H1 (cell line): ENCODE measurements around the gene PFKFB1. TPM values are rescaled to one million over a fixed set of nuclear protein-coding genes. Genes with fewer than 3 reads are reported as not detected.

Source experiments
- CTCF ChIA-PET: fragments of 300-600 bp; sonication (Branson Sonifier 250); formaldehyde crosslinking; loops from one replicate; lab custom pipeline; 2021; ENCODE audit not compliant: partially characterized antibody; lab: Charles Lee
- POLR2A ChIA-PET: fragments of 300-600 bp; sonication (Branson Sonifier 250); formaldehyde crosslinking; loops from one replicate; lab custom pipeline; 2021; ENCODE audit warnings: inconsistent platforms; ENCODE audit not compliant: partially characterized antibody; lab: Charles Lee
- DNase-seq, 2 experiments: peaks; one replicate each; pipeline versions ENCODE4 v3.0.0 to v3.0.0-alpha.2; 2010 to 2022; ENCODE audit warnings: low spot score in 2 of 2, low read depth in 1 of 2, mixed read lengths in 1 of 2
- FAIRE-seq: peaks from 2 replicates; lab custom pipeline; 2011; peaks lifted over from hg19 to GRCh38; lab: Jason Lieb, UNC
- H2AFZ ChIP-seq: 2 replicates; pipeline ENCODE4 v1.8.1; 2012; ENCODE audit warnings: low read length, inconsistent platforms
- H2AK5ac ChIP-seq: 2 replicates; pipeline ENCODE4 v1.6.1; 2013; ENCODE audit warnings: low read depth, low read length
- H2BK120ac ChIP-seq: replicated peaks from 2 replicates; pipeline ENCODE3; 2013; ENCODE audit warnings: low read depth, low read length, inconsistent platforms
- H2BK12ac ChIP-seq: 2 replicates; pipeline ENCODE4 v1.6.1; 2013; ENCODE audit warnings: low read depth, low read length
- H2BK15ac ChIP-seq: 2 replicates; pipeline ENCODE4 v1.6.1; 2013; ENCODE audit warnings: low read length
- H2BK20ac ChIP-seq: 2 replicates; pipeline ENCODE4 v1.6.1; 2013; ENCODE audit warnings: low read length
- H2BK5ac ChIP-seq: 2 replicates; pipeline ENCODE4 v1.6.1; 2013; ENCODE audit warnings: low read depth, low read length
- H3K14ac ChIP-seq: 2 replicates; pipeline ENCODE4 v1.6.1; 2013; ENCODE audit warnings: inconsistent platforms; ENCODE audit not compliant: insufficient read length
- H3K18ac ChIP-seq: 2 replicates; pipeline ENCODE4 v1.6.1; 2013; ENCODE audit warnings: low read length; ENCODE audit errors: extremely low read depth
- H3K23ac ChIP-seq: 2 replicates; pipeline ENCODE4 v1.6.1; 2013; ENCODE audit warnings: inconsistent platforms; ENCODE audit not compliant: insufficient read length
- H3K23me2 ChIP-seq: 2 replicates; pipeline ENCODE4 v1.6.1; 2013; ENCODE audit warnings: low read depth, low read length
- H3K27ac ChIP-seq: 2 replicates; pipeline ENCODE4 v1.6.1; 2011; ENCODE audit warnings: low read depth, low read length, inconsistent platforms
- H3K27me3 ChIP-seq, 4 experiments: replicated peaks in 1 of 4; 1 replicate in 1 of 4; 2 replicates in 3 of 4; pipeline versions ENCODE4 v1.6.1 to v1.8.1; 2011 to 2013; ENCODE audit warnings: low read length in 3 of 4, mild to moderate bottlenecking in 3 of 4, inconsistent platforms in 2 of 4, mixed read lengths in 2 of 4, moderate library complexity in 1 of 4; ENCODE audit not compliant: control insufficient read depth in 3 of 4, insufficient read depth in 3 of 4; ENCODE audit errors: extremely low read depth in 1 of 4
- H3K36me3 ChIP-seq, 4 experiments: 2 replicates each; pipeline versions ENCODE4 v1.6.1 to v1.8.1; 2011 to 2013; ENCODE audit warnings: mild to moderate bottlenecking in 4 of 4, low read length in 3 of 4, moderate library complexity in 2 of 4, control low read depth in 1 of 4, inconsistent platforms in 1 of 4; ENCODE audit not compliant: insufficient read depth in 4 of 4, control insufficient read depth in 2 of 4
- H3K4ac ChIP-seq: replicated peaks from 2 replicates; pipeline ENCODE3; 2013; ENCODE audit warnings: low read length, low read depth, mixed read lengths, inconsistent platforms; ENCODE audit not compliant: insufficient read length
- H3K4me1 ChIP-seq, 4 experiments: replicated peaks in 1 of 4; 1 replicate in 1 of 4; 2 replicates in 3 of 4; pipeline versions ENCODE4 v1.6.1 to v1.8.1; 2011 to 2013; ENCODE audit warnings: low read length in 3 of 4, inconsistent platforms in 2 of 4, mixed read lengths in 1 of 4; ENCODE audit not compliant: insufficient read depth in 4 of 4, control insufficient read depth in 3 of 4
- H3K4me2 ChIP-seq, 2 experiments: 2 replicates each; pipeline versions ENCODE4 v1.6.1 to v1.8.1; 2011 to 2013; ENCODE audit warnings: low read depth in 2 of 2, low read length in 2 of 2, control low read depth in 1 of 2, inconsistent platforms in 1 of 2, mild to moderate bottlenecking in 1 of 2; ENCODE audit not compliant: insufficient read depth in 1 of 2
- H3K4me3 ChIP-seq, 4 experiments: fragments of 200-600, 300-600 bp in 1 of 4; sonication (generic), shearing (Covaris generic), sonication (Bioruptor Twin) in 1 of 4; 2 replicates each; pipeline versions ENCODE4 v1.5.1 to v1.8.1; 2011 to 2016; ENCODE audit warnings: low read length in 4 of 4, low read depth in 3 of 4, control low read depth in 2 of 4, inconsistent platforms in 2 of 4, mild to moderate bottlenecking in 2 of 4, mixed read lengths in 1 of 4, moderate library complexity in 1 of 4; ENCODE audit not compliant: insufficient read depth in 2 of 4; ENCODE audit errors: extremely low read depth in 1 of 4
- H3K56ac ChIP-seq: replicated peaks from 2 replicates; pipeline ENCODE3; 2013; ENCODE audit warnings: low read depth, mild to moderate bottlenecking, mixed read lengths, low read length, inconsistent platforms; ENCODE audit not compliant: insufficient read length
- H3K79me1 ChIP-seq: 2 replicates; pipeline ENCODE4 v1.6.1; 2013; ENCODE audit warnings: low read depth, low read length, control low read depth
- H3K79me2 ChIP-seq, 2 experiments: 2 replicates each; pipeline versions ENCODE4 v1.6.1 to v1.8.1; 2012 to 2013; ENCODE audit warnings: low read length in 2 of 2, mild to moderate bottlenecking in 2 of 2, inconsistent platforms in 1 of 2; ENCODE audit not compliant: insufficient read depth in 2 of 2, control insufficient read depth in 1 of 2
- H3K9ac ChIP-seq, 4 experiments: replicated peaks in 1 of 4; 1 replicate in 1 of 4; 2 replicates in 3 of 4; pipeline versions ENCODE4 v1.6.1 to v1.8.1; 2011 to 2013; ENCODE audit warnings: low read depth in 3 of 4, low read length in 3 of 4, control low read depth in 2 of 4, mild to moderate bottlenecking in 2 of 4, moderate library complexity in 2 of 4, inconsistent platforms in 1 of 4; ENCODE audit errors: extremely low read depth in 1 of 4
- H3K9me3 ChIP-seq, 2 experiments: 2 replicates each; pipeline versions ENCODE4 v1.6.1 to v1.8.1; 2012 to 2013; ENCODE audit warnings: mild to moderate bottlenecking in 2 of 2, moderate library complexity in 2 of 2, control low read depth in 1 of 2, inconsistent platforms in 1 of 2, low read depth in 1 of 2, low read length in 1 of 2, mixed read lengths in 1 of 2; ENCODE audit not compliant: insufficient read depth in 2 of 2
- H4K20me1 ChIP-seq, 2 experiments: replicated peaks in 1 of 2; 2 replicates each; pipeline versions ENCODE3 to v1.8.1; 2011 to 2013; ENCODE audit warnings: inconsistent platforms in 2 of 2, low read length in 2 of 2, mild to moderate bottlenecking in 1 of 2; ENCODE audit not compliant: insufficient read depth in 2 of 2, control insufficient read depth in 1 of 2
- H4K5ac ChIP-seq: 2 replicates; pipeline ENCODE4 v1.6.1; 2013; ENCODE audit warnings: low read length, low read depth, mixed read lengths, inconsistent platforms; ENCODE audit not compliant: insufficient read length
- H4K8ac ChIP-seq: 2 replicates; pipeline ENCODE4 v1.8.0; 2013; ENCODE audit warnings: mild to moderate bottlenecking, moderate library complexity, low read length, inconsistent platforms; ENCODE audit not compliant: insufficient read depth; ENCODE audit errors: extremely low read depth
- H4K91ac ChIP-seq: replicated peaks from 2 replicates; pipeline ENCODE3; 2013; ENCODE audit warnings: low read length, mixed read lengths, inconsistent platforms; ENCODE audit not compliant: insufficient read length
- NANOG ChIP-seq: IDR thresholded peaks from 2 replicates; pipeline ENCODE4 v1.6.1; 2011; ENCODE audit warnings: low read length, low read depth, mild to moderate bottlenecking, inconsistent platforms; ENCODE audit not compliant: insufficient read depth, poor library complexity, severe bottlenecking
- RAD21 ChIP-seq, 2 experiments: IDR thresholded peaks in 1 of 2; conservative IDR thresholded peaks in 1 of 2; 2 replicates each; pipeline ENCODE4 v1.6.1; 2011; ENCODE audit warnings: low read depth in 2 of 2, low read length in 2 of 2, improper control_type of control experiment in 1 of 2, inconsistent platforms in 1 of 2, mild to moderate bottlenecking in 1 of 2, moderate library complexity in 1 of 2
- WGBS, 2 experiments: shearing (Covaris generic) in 1 of 2; methylation state at CpG; one replicate each; pipeline versions ENCODE4 v1.1.6 to v1.1.7; 2013 to 2015; ENCODE audit warnings: low lambda C conversion rate in 2 of 2, mixed read lengths in 2 of 2, inconsistent platforms in 1 of 2, low coverage in 1 of 2, missing lambda C conversion rate in 1 of 2; ENCODE audit not compliant: insufficient replicate concordance in 2 of 2, insufficient coverage in 1 of 2, insufficient read length in 1 of 2; ENCODE audit errors: extremely low coverage in 1 of 2, missing lambda C conversion rate in 1 of 2; 5-methylcytosine and 5-hydroxymethylcytosine counted together
- polyA plus RNA-seq, 7 experiments: library from polyadenylated mRNA; depleted of rRNA in 3 of 7; stranded (reverse) in 5 of 7; unstranded in 2 of 7; fragments of >200 nt in 5 of 7; fragments of 200-250 nt in 2 of 7; gene quantifications; 1 replicate in 5 of 7; 2 replicates in 1 of 7; 4 replicates in 1 of 7; pipeline versions ENCODE4 v1.2.1 to v1.2.3, GENCODE V29; 2011 to 2013; ENCODE audit warnings: missing spikeins in 2 of 7, mixed read lengths in 2 of 7
- total RNA-seq: library from RNA; stranded (reverse); fragmentation: NEBNext Ultra II Directional; extraction: Animal tissue kit (Norgen Biotek cat#: 25700); gene quantifications from 2 replicates; pipeline ENCODE4 v1.2.1, GENCODE V29; 2021
- TF ChIP-seq, protein P1 (sequence below), 3 experiments: IDR thresholded peaks; 1 replicate in 2 of 3; 2 replicates in 1 of 3; pipeline versions ENCODE4 v1.5.1 to v1.6.1; 2011; ENCODE audit warnings: low read length in 3 of 3, mild to moderate bottlenecking in 3 of 3, inconsistent platforms in 2 of 3, low read depth in 1 of 3, moderate library complexity in 1 of 3; ENCODE audit not compliant: insufficient read depth in 1 of 3; ENCODE audit errors: control extremely low read depth in 1 of 3

Gene PFKFB1
- total and polyA plus RNA-seq, 2 of the 8 experiments (the other 6 are each of a cell fraction or from before 2014, with no cell fraction given), result 0.26 to 0.30 TPM

GRCh38 chrX:54891573-54891972, 102.4 kb downstream of the PFKFB1 start:
- H3K56ac ChIP-seq, result no peak overlapping the region
- H2BK12ac ChIP-seq, result no peak overlapping the region
- H2BK5ac ChIP-seq, result no peak overlapping the region
- H3K4me2 ChIP-seq, result no peak overlapping the region
- H2AFZ ChIP-seq, result no peak overlapping the region
- H4K5ac ChIP-seq, result no peak overlapping the region
- WGBS, 2 experiments, result 21% methylated on average over 3 of the region's 3 CpGs; no CpG with 5 or more reads in 1 of the 2 experiments
- H2BK20ac ChIP-seq, result no peak overlapping the region
- H4K20me1 ChIP-seq, result no peaks in the 10 kb centered on the region
- ChIA-PET POLR2A (no interaction called here), CTCF (interaction anchor here (0.5 to 1.8 kb wide), 8 partner anchors 10 to 656 kb away, joined by 3 to 8 read pairs (median 3); partner anchors contain the start of gene APEX2)
- FAIRE-seq, result no peak
- H4K91ac ChIP-seq, result no peak overlapping the region
- DNase-seq, result no peak
- H3K23ac ChIP-seq, result no peak overlapping the region
- no peaks in the 10 kb centered on the region for H3K27me3 ChIP-seq
- H2BK120ac ChIP-seq, result no peak overlapping the region
- H4K8ac ChIP-seq, result no peak overlapping the region
- H3K9ac ChIP-seq, result no peak overlapping the region
- no peaks in the 10 kb centered on the region for H3K79me1 ChIP-seq
- no peaks in the 10 kb centered on the region for H3K36me3 ChIP-seq
- no peak overlapping the region for H3K27ac ChIP-seq
- no peaks in the 10 kb centered on the region for H3K9me3 ChIP-seq
- no peak overlapping the region for H3K4ac ChIP-seq
- no peaks in the 10 kb centered on the region for H3K23me2 ChIP-seq
- no peaks in the 10 kb centered on the region for H3K4me1 ChIP-seq
- no peak overlapping the region for H2BK15ac ChIP-seq
- H3K18ac ChIP-seq, result no peak overlapping the region
- H2AK5ac ChIP-seq, result no peak overlapping the region
- no peaks in the 10 kb centered on the region for H3K79me2 ChIP-seq
- TF ChIP-seq, protein P1, sequence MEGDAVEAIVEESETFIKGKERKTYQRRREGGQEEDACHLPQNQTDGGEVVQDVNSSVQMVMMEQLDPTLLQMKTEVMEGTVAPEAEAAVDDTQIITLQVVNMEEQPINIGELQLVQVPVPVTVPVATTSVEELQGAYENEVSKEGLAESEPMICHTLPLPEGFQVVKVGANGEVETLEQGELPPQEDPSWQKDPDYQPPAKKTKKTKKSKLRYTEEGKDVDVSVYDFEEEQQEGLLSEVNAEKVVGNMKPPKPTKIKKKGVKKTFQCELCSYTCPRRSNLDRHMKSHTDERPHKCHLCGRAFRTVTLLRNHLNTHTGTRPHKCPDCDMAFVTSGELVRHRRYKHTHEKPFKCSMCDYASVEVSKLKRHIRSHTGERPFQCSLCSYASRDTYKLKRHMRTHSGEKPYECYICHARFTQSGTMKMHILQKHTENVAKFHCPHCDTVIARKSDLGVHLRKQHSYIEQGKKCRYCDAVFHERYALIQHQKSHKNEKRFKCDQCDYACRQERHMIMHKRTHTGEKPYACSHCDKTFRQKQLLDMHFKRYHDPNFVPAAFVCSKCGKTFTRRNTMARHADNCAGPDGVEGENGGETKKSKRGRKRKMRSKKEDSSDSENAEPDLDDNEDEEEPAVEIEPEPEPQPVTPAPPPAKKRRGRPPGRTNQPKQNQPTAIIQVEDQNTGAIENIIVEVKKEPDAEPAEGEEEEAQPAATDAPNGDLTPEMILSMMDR (IDR thresholded peaks at IDR 0.05; ENCODE audit: control extremely low read depth in 1 of 3, insufficient read depth in 1 of 3, low read depth in 1 of 3, low read length in 3 of 3), result peak in 2 of 3 experiments; percentile 38 to 41; a peak in 3 of 4 replicates
- peak; percentile 58 to 74 for TF ChIP-seq RAD21 (IDR thresholded peaks at IDR 0.05 in 1 of 2, conservative IDR thresholded peaks at IDR 0.05 in 1 of 2; ENCODE audit: low read depth in 2 of 2, low read length in 2 of 2)
- TF ChIP-seq NANOG, result no peak
- no peak overlapping the region for H3K14ac ChIP-seq
- H3K4me3 ChIP-seq, result no peak overlapping the region
